HG02610 (cell line): Measurements from ENCODE around the gene ACCS.

ENCODE experiments used
- ATAC-seq: cut with Tn5 transposase; IDR thresholded peaks from one replicate; pipeline ENCODE4 v1.9.1; 2021; ENCODE audit warnings: mild to moderate bottlenecking, moderate library complexity; ENCODE audit not compliant: unreplicated experiment

The ACCS gene

DNA sequence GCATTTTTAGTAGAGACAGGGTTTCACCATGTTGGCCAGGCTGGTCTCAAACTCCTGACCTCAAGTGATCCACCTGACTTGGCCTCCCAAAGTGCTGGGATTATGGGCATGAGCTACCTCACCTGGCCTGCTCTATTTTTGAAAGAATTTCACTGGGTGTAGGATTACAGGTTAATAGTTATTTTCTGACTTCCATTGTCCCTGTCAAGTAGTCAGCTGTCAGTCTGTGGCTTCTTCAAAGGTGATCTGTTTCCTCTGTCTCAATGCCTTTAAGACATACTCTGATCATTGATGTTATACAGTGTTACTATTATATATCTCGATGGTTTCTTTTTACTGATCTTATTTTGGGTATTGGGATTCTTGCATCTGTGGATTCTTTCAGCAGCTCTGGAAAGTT lies 19.3 kb downstream of the ACCS start:
- ATAC-seq = no peak

DNA sequence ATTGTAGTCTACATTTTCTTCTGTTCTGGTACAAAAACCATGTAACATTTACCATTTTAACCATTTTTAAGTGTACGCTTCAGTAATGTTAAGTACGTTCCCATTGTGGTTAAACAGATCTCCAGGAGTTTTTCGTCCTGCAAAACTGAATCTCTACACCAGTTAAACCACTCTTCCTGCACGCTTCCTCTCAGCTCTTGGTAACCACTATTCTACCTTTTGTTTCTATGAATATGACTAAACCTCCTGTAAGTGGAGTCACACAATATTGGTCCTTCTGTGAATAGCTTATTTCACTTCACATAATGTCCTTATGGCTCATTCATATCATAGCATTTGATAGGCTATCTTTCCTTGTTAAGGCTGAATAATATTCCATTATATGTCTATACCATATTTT lies 22.3 kb downstream of the ACCS start:
- ATAC-seq = peak; percentile 48

- ATAC-seq = no peak
These were observed 22.8 kb downstream of the ACCS start for GRCh38 chr11:44088871-44089270.

GRCh38 chr11:44090539-44090938 lies 24.5 kb downstream of the ACCS start:
- no peak for ATAC-seq

- peak; percentile 39 for ATAC-seq
These were observed 28.3 kb downstream of the ACCS start for GRCh38 chr11:44094260-44094868.

- peak; percentile 93 for ATAC-seq
These were observed 29.7 kb downstream of the ACCS start, which contains the start of gene EXT2 for GRCh38 chr11:44095506-44096359. Gene EXT2, plus strand, starts transcription at chr11:44095678. Its CDS starts 12,035 bp downstream, at chr11:44107713.

DNA sequence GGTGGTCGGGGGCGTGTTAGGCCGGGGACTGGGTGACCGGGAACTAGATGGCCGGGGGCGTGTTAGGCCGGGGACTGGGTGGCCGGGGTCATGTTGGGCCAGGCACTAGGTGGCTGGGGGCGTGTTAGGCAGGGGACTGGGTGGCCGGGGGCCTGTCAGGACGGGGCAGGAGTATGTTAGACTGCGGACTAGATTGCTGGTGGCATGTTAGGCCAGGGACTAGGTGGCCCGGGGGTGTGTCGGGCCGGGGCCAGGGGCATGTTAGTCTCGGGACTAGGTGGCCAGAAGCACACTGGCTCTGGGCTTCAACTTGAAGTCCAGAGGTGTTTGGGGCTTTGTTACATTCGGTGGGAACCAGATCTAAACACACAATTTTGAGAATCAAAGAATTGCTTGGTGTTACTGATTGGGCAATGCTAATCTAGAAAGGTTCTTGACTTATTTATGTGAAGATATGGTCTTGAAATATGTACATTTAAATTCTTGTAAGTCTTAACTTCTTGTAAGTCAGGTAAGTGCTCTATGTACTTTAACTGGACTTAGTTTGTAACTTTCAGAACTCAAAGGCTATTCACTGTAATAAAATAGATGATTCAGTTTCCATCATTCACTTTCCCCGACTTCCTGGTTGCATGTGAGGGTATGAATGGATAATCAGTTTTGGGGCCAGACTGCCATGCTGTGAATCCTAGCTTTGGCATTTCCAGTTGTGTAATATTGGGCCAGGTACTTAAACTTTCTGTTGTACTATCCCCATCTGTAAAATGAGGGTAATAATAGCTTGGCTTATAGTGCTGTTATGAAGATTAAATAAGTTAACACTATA lies 30.5 kb downstream of the ACCS start:
- ATAC-seq = no peak

- no peak for ATAC-seq
These were observed 31.8 kb downstream of the ACCS start for GRCh38 chr11:44097821-44098220.

DNA sequence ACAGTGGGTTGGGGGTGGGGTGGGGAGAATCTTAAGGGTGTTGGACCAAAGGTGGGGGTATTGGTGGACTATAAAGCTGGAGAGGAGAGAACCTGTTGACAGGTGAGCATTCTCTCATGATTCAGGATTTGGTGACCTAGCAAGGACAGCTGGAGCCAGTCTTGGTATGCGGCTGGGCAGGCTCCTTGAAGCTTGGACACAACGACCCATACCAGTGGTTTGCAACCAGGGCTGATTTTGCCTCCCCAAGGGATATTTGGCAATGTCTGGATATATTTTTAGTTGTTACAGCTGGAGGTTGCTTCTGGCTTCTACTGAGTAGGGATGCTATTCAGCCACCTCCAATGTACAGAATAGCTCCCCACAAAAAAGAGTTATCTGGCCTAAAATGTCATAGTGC lies 35.0 kb downstream of the ACCS start:
- ATAC-seq = no peak

- peak; percentile 69 for ATAC-seq
These were observed 38.6 kb downstream of the ACCS start for GRCh38 chr11:44104481-44105294.

- no peak for ATAC-seq
These were observed 42.2 kb downstream of the ACCS start for GRCh38 chr11:44108260-44108659.

DNA sequence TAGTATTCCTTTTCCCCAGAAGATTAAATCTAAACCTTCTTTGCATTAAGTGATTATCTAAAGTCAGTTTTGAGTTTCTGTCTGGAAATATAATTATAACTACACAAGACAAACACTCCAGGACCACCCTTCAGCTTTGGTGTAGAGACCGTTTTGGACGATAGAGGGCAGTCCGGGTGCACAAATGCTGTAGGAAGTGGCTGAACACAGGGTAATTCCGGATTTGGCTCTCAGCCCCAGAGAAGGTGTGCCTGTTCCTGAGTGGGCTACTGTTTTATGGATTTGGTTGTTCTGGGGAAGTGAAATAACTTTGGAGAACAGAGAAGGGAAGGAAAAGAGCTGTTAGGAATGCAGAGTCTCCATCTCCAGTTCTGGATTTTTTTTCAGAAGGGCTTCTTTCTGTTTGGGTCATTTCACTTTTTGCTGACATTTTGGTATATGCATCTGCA lies 44.2 kb downstream of the ACCS start:
- peak; percentile 74 for ATAC-seq

- peak; percentile 3 for ATAC-seq
These were observed 46.2 kb downstream of the ACCS start for GRCh38 chr11:44112091-44112821.

GRCh38 chr11:44113018-44113417 lies 46.9 kb downstream of the ACCS start:
- peak; percentile 73 for ATAC-seq

- ATAC-seq = no peak
These were observed 47.5 kb downstream of the ACCS start for GRCh38 chr11:44113572-44113971.

- no peak for ATAC-seq
These were observed 50.3 kb downstream of the ACCS start for GRCh38 chr11:44116234-44116830.

DNA sequence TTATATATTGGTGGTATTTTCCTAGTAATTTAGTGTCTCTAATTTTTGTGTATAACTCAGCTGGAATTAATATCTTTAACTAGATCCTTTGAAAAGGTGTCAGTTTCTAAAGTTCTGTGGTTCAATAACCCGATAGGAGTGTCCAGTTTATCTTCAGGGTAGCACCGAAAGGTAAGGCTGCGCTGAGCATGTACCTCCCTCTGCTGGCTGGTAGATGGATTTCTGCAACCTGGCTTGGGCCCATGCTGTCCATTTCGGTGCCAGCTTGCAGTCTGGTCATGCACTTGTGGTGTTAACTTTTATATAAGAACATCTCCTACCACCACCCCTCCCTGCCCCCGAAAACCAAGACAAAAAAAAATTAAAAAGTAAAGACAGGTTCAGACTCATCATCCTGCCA lies 54.1 kb downstream of the ACCS start:
- no peak for ATAC-seq

GRCh38 chr11:44125598-44125997 lies 59.5 kb downstream of the ACCS start:
- ATAC-seq = no peak

DNA sequence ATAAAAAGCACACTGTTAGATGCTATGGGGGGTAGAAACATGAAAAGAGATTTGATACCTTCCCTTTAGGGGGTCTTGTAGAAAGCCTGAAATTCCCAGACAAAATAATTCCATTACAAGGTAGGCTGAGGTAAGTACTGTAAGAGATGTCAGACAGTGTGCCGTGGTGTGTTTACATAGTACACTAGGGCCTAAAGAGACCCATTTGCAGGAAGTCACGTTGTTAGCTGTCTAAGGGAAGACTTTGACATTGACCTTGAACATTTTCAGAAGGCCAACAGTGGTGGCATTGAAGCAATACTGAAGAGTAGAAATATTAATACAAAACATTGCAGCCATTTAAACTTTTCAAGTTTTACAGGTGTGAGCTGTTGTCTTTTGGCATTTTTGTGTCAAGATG lies 60.2 kb downstream of the ACCS start:
- no peak for ATAC-seq
